WI38 (cell line): Measurements from ENCODE around the gene PAH.

Experiments used
- H3K4me3 ChIP-seq: 2 replicates; pipeline ENCODE4 v1.5.1; 2011; ENCODE audit warnings: low read depth, mild to moderate bottlenecking, control low read depth, low read length
- TF ChIP-seq, protein P1 (sequence below): IDR thresholded peaks from 2 replicates; pipeline ENCODE4 v1.5.1; 2012; ENCODE audit warnings: low read depth, mild to moderate bottlenecking, control low read depth, low read length

Gene PAH

GRCh38 chr12:102808412-102808811 is 108.6 kb downstream of the PAH start:
- TF ChIP-seq, protein P1, sequence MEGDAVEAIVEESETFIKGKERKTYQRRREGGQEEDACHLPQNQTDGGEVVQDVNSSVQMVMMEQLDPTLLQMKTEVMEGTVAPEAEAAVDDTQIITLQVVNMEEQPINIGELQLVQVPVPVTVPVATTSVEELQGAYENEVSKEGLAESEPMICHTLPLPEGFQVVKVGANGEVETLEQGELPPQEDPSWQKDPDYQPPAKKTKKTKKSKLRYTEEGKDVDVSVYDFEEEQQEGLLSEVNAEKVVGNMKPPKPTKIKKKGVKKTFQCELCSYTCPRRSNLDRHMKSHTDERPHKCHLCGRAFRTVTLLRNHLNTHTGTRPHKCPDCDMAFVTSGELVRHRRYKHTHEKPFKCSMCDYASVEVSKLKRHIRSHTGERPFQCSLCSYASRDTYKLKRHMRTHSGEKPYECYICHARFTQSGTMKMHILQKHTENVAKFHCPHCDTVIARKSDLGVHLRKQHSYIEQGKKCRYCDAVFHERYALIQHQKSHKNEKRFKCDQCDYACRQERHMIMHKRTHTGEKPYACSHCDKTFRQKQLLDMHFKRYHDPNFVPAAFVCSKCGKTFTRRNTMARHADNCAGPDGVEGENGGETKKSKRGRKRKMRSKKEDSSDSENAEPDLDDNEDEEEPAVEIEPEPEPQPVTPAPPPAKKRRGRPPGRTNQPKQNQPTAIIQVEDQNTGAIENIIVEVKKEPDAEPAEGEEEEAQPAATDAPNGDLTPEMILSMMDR: no peak
- H3K4me3 ChIP-seq: no peak overlapping the region

GRCh38 chr12:102806592-102806991 is 110.5 kb downstream of the PAH start:
- TF ChIP-seq, protein P1: no peak
- H3K4me3 ChIP-seq: no peak overlapping the region

DNA sequence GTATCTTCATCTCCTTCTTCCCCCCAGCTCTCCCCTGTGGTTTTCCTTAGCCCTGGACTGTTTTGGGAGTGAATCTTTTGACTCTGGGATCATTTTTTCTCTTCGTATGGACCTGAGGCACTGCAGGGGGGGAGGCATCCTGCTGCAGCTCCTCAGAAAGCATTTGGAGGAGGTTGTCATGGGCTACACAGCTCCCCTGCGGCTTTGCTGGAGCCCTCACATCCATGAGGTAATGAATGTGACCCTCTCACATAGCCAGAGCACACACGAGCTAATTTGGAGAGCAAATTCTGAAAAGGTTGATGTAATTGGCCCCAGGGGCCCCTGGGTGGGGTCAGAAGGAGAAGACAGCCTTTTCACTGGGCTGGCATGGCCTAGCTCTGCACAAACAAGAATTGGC is 110.9 kb downstream of the PAH start:
- TF ChIP-seq, protein P1: no peak
- H3K4me3 ChIP-seq: no peak overlapping the region

- TF ChIP-seq, protein P1: no peak
- H3K4me3 ChIP-seq: no peak overlapping the region
Measured at GRCh38 chr12:102800565-102800964, 116.5 kb downstream of the PAH start.

GRCh38 chr12:102799229-102799628 is 117.8 kb downstream of the PAH start:
- TF ChIP-seq, protein P1: no peak
- H3K4me3 ChIP-seq: no peak overlapping the region

- no peak overlapping the region for H3K4me3 ChIP-seq
- TF ChIP-seq, protein P1: no peak
Measured at GRCh38 chr12:102797528-102797927, 119.5 kb downstream of the PAH start.

DNA sequence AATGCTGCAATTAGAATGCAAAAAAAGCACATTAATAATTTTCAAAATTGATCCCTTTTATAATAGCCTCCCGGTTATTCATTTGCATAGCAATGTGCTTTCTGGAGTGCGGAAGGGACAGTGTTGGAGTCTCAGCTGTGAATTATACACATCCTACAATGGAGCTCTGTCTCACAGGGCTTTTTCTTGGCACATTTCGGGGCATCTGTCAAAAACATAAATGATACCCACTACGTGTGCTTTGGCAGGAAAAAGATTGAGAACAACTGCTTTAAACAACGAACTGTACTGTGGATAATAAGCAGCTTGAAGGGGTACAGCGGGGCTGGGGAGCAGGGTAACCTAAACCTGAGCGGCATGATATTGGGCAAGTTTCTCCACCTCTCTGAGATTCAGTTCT is 123.1 kb downstream of the PAH start:
- TF ChIP-seq, protein P1: no peak
- no peak overlapping the region for H3K4me3 ChIP-seq
